Right atrium auricular region (tissue), 2 donors: ENCODE measurements around the gene VRK1. TPM values are rescaled to one million over a fixed set of nuclear protein-coding genes. Genes with fewer than 3 reads are reported as not detected.

Experiments used
- DNase-seq: peaks from one replicate; pipeline ENCODE4 v3.0.0-alpha.2; 2019; ENCODE audit warnings: low spot score
- H3K27ac ChIP-seq, 2 donors: fragments of 200-600 bp; sonication (generic); 1 replicate in 1 of 2; 2 replicates in 1 of 2; pipeline ENCODE4 v1.5.1; 2016 to 2019
- H3K27me3 ChIP-seq, 2 donors: fragments of 200-600 bp; sonication (generic); one replicate each; pipeline versions ENCODE4 v1.5.1 to v1.6.0; 2017 to 2019
- H3K36me3 ChIP-seq: fragments of 200-600 bp; sonication (generic); one replicate; pipeline ENCODE4 v1.5.1; 2016
- H3K4me1 ChIP-seq, 2 donors: fragments of 200-600 bp; sonication (generic); one replicate each; pipeline versions ENCODE4 v1.5.1 to v1.6.0; 2017 to 2019
- H3K4me3 ChIP-seq, 2 donors: fragments of 200-600 bp; sonication (generic); 1 replicate in 1 of 2; 2 replicates in 1 of 2; pipeline ENCODE4 v1.5.1; 2017 to 2019; ENCODE audit warnings: mild to moderate bottlenecking in 1 of 2, moderate library complexity in 1 of 2
- H3K9me3 ChIP-seq, 2 donors: fragments of 200-600 bp; sonication (generic); one replicate each; pipeline ENCODE4 v1.5.1; 2019
- total RNA-seq, 2 donors: library from RNA; depleted of rRNA; stranded (reverse); fragments of >200 nt; gene quantifications; one replicate each; pipeline ENCODE4 v1.1.0, GENCODE V29; 2016
- TF ChIP-seq, protein P1 (sequence below), 2 donors: fragments of 200-600 bp; sonication (generic); IDR thresholded peaks; one replicate each; pipeline ENCODE4 v1.5.1; 2019; ENCODE audit warnings: antibody characterized with exemption in 2 of 2

The VRK1 gene
- total RNA-seq, 2 donors from 2014 or later, result 8.7 to 10.0 TPM

DNA sequence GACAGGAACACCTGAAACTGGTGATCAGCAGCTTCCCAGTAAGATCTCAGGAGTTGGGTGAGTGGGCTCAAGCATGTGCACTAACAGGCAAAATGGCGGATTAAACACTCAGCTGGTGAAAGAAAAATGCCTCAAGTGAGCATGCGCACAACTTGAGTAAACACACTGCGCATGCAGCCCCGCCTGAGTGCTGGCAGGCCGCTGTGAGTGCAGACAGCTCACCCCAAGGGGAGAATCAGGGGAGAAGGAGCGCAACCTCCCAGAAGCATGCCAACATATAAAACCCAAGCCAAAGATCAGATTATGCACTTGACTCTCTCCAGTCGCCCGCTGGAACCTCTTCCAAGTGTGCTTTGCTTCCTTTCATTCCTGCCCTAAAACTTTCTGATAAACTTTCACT lies 125.8 kb downstream of the VRK1 start:
- H3K27me3 ChIP-seq, result no peaks in the 10 kb centered on the region
- DNase-seq, result no peak
- TF ChIP-seq, protein P1, sequence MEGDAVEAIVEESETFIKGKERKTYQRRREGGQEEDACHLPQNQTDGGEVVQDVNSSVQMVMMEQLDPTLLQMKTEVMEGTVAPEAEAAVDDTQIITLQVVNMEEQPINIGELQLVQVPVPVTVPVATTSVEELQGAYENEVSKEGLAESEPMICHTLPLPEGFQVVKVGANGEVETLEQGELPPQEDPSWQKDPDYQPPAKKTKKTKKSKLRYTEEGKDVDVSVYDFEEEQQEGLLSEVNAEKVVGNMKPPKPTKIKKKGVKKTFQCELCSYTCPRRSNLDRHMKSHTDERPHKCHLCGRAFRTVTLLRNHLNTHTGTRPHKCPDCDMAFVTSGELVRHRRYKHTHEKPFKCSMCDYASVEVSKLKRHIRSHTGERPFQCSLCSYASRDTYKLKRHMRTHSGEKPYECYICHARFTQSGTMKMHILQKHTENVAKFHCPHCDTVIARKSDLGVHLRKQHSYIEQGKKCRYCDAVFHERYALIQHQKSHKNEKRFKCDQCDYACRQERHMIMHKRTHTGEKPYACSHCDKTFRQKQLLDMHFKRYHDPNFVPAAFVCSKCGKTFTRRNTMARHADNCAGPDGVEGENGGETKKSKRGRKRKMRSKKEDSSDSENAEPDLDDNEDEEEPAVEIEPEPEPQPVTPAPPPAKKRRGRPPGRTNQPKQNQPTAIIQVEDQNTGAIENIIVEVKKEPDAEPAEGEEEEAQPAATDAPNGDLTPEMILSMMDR (IDR thresholded peaks at IDR 0.05), result no peak
- H3K4me1 ChIP-seq, result no peaks in the 10 kb centered on the region
- no peak overlapping the region for H3K27ac ChIP-seq
- peaks cover 0 to 3% of the 10 kb centered on the region in 2 donors for H3K9me3 ChIP-seq
- H3K4me3 ChIP-seq, result no peak overlapping the region
- no peaks in the 10 kb centered on the region for H3K36me3 ChIP-seq

DNA sequence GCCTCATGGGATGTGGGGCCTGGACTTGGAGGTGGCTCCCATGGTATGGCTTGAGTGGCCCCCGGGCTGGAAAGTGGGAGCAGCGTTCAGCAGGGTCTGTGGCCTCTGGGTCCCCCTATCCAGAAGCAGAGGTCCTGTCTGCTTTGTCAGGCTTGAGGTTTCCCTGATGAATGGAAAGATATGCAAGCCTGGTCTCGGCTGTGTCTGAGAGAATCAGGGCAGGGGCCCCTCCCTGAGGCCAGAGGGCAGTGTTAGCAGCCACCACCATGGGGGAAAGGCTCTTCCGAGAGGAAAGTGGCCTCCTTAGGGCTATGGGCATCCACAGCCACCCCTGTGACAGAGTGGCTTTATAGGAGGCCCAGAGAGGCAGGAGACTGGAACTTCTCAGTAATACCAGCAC lies 128.2 kb downstream of the VRK1 start:
- Histone ChIP-seq H3K36me3 (no peaks in the 10 kb centered on the region), H3K9me3 (peaks cover 0 to 3% of the 10 kb centered on the region in 2 donors), H3K4me3 (no peak overlapping the region), H3K27ac (no peak overlapping the region), H3K27me3 (no peaks in the 10 kb centered on the region), H3K4me1 (no peaks in the 10 kb centered on the region)
- DNase-seq, result no peak
- TF ChIP-seq, protein P1 (IDR thresholded peaks at IDR 0.05), result no peak

DNA sequence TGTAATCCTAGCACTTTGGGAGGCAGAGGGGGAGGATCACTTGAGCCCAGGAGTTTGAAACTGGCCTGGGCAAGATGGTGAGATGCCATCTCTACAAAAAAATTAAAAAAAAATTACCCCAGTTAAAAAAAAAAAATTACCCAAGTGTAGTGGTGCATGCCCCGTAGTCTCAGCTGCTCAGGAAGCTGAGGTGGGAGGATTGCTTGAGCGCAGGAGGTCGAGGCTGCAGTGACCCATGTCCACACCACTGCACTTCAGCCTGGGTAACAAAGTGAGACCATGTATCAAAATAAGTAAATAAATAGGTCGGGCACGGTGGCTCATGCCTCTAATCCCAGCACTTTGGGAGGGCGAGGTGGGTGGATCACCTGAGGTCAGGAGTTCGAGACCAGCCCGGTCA lies 128.8 kb downstream of the VRK1 start:
- TF ChIP-seq, protein P1 (IDR thresholded peaks at IDR 0.05), result no peak
- DNase-seq, result no peak
- peaks cover 0 to 3% of the 10 kb centered on the region in 2 donors for H3K9me3 ChIP-seq
- no peaks in the 10 kb centered on the region for H3K4me1 ChIP-seq
- H3K27ac ChIP-seq, result no peak overlapping the region
- H3K4me3 ChIP-seq, result no peak overlapping the region
- H3K27me3 ChIP-seq, result no peaks in the 10 kb centered on the region
- H3K36me3 ChIP-seq, result no peaks in the 10 kb centered on the region

- Histone ChIP-seq H3K27ac (no peak overlapping the region), H3K4me3 (no peak overlapping the region), H3K4me1 (no peaks in the 10 kb centered on the region), H3K27me3 (no peaks in the 10 kb centered on the region), H3K9me3 (no peaks in the 10 kb centered on the region), H3K36me3 (no peaks in the 10 kb centered on the region)
- TF ChIP-seq, protein P1 (IDR thresholded peaks at IDR 0.05), result no peak
- DNase-seq, result no peak
These were observed 131.7 kb downstream of the VRK1 start for GRCh38 chr14:96928779-96929380.

- Histone ChIP-seq H3K9me3 (no peaks in the 10 kb centered on the region), H3K27ac (no peak overlapping the region), H3K36me3 (no peaks in the 10 kb centered on the region), H3K27me3 (no peaks in the 10 kb centered on the region), H3K4me1 (no peaks in the 10 kb centered on the region), H3K4me3 (no peak overlapping the region)
- TF ChIP-seq, protein P1 (IDR thresholded peaks at IDR 0.05), result no peak
- no peak for DNase-seq
These were observed 132.8 kb downstream of the VRK1 start for GRCh38 chr14:96929950-96930349.

DNA sequence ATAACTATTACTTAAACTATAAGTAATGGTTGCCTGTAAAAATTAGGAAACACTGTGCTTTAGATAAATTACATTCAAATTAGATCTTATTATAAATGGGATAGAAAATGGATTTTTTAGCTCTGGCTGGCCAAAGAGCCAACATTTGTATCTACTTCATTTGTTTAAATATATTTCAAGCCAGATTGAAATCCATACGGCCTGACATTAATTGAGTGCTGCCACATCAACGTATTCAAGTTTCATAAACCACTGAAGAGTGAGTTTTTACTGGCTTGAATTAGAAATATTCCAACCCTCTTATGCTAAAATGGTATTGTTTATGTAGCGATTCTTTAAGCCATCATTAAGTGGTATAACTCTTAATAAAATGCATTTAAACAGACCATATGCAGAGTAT lies 133.3 kb downstream of the VRK1 start:
- TF ChIP-seq, protein P1 (IDR thresholded peaks at IDR 0.05), result no peak
- Histone ChIP-seq H3K27me3 (no peaks in the 10 kb centered on the region), H3K27ac (no peak overlapping the region), H3K9me3 (no peaks in the 10 kb centered on the region), H3K4me1 (no peaks in the 10 kb centered on the region), H3K4me3 (no peak overlapping the region), H3K36me3 (no peaks in the 10 kb centered on the region)
- DNase-seq, result no peak
